B cell (primary cell): ENCODE results near the gene LRATD1.

Experiments used
- EZH2 ChIP-seq: IDR thresholded peaks from 2 replicates; pipeline ENCODE4 v1.6.1; 2012; ENCODE audit warnings: borderline replicate concordance, low read depth, mild to moderate bottlenecking, moderate library complexity, low read length; ENCODE audit not compliant: insufficient read depth, poor library complexity, severe bottlenecking
- TF ChIP-seq, protein P1 (sequence below): fragments of 200-600 bp; IDR thresholded peaks from one replicate; pipeline ENCODE4 v1.8.0; 2022; ENCODE audit warnings: antibody characterized with exemption, mild to moderate bottlenecking

DNA sequence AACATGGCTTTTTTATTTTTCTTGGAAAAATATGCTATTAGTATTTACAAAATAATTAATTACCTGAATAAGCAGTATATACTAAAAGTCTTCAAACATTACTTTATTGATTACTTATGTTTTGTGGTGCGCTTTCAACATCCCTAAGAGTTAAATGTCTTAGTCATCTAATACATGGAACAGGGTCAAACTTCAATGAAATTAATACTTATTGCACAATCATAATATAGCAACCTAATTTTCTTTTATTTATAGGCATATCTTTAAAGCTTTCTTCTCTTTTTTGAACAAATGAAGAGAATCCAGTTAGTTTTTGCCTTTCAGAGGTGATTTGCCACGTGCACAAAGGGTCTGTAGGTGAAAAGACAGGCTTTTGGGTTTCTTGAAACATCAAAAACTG lies 6.0 kb downstream of the LRATD1 start:
- TF ChIP-seq, protein P1, sequence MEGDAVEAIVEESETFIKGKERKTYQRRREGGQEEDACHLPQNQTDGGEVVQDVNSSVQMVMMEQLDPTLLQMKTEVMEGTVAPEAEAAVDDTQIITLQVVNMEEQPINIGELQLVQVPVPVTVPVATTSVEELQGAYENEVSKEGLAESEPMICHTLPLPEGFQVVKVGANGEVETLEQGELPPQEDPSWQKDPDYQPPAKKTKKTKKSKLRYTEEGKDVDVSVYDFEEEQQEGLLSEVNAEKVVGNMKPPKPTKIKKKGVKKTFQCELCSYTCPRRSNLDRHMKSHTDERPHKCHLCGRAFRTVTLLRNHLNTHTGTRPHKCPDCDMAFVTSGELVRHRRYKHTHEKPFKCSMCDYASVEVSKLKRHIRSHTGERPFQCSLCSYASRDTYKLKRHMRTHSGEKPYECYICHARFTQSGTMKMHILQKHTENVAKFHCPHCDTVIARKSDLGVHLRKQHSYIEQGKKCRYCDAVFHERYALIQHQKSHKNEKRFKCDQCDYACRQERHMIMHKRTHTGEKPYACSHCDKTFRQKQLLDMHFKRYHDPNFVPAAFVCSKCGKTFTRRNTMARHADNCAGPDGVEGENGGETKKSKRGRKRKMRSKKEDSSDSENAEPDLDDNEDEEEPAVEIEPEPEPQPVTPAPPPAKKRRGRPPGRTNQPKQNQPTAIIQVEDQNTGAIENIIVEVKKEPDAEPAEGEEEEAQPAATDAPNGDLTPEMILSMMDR = no peak
- no peak for TF ChIP-seq EZH2
